A549 (cell line): ENCODE results near the gene RPTOR. TPM values are rescaled to one million over a fixed set of nuclear protein-coding genes. Genes with fewer than 3 reads are reported as not detected.

Experiments
- ATAC-seq, 2 experiments: fragments of 200-7000 bp in 1 of 2; fragments of >200 bp in 1 of 2; cut with Nextera tagmentation in 1 of 2; cut with Tn5 transposase in 1 of 2; 3 replicates each; pipeline versions ENCODE4 v1.8.0 to v1.9.1; 2018 to 2020; ENCODE audit warnings: mild to moderate bottlenecking in 1 of 2, moderate library complexity in 1 of 2
- CTCF ChIA-PET: fragments of 300-600 bp; sonication (Branson Sonifier 250); formaldehyde crosslinking; extraction: SDS; loops from one replicate; lab custom pipeline; 2021; ENCODE audit warnings: antibody characterized with exemption, inconsistent platforms; lab: Yijun Ruan, JAX
- POLR2A ChIA-PET: fragments of 350-600 bp; formaldehyde crosslinking; extraction: SDS; loops from one replicate; lab custom pipeline; 2021; ENCODE audit warnings: antibody characterized with exemption, inconsistent platforms; lab: Yijun Ruan, JAX
- DNase-seq, 2 experiments: peaks; one replicate each; pipeline versions ENCODE4 v3.0.0 to v3.0.0-alpha.2; 2011 to 2016; ENCODE audit warnings: low read depth in 1 of 2, low spot score in 1 of 2
- FAIRE-seq: peaks from 2 replicates; lab custom pipeline; 2011; peaks lifted over from hg19 to GRCh38; lab: Jason Lieb, UNC
- H3K27ac ChIP-seq, 2 experiments: fragments of >200 bp; sonication (Bioruptor Twin); formaldehyde crosslinking; 3 replicates each; pipeline ENCODE4 v1.5.1; 2016 to 2017
- H3K4me1 ChIP-seq: fragments of >200 bp; sonication (Bioruptor Twin); formaldehyde crosslinking; 3 replicates; pipeline ENCODE4 v1.6.1; 2016
- H3K4me2 ChIP-seq: fragments of >200 bp; sonication (Bioruptor Twin); formaldehyde crosslinking; 3 replicates; pipeline ENCODE4 v1.6.1; 2016
- H3K4me3 ChIP-seq: fragments of >200 bp; sonication (Bioruptor Twin); formaldehyde crosslinking; 3 replicates; pipeline ENCODE4 v1.5.1; 2016
- H3K9me3 ChIP-seq: fragments of >200 bp; sonication (Bioruptor Twin); formaldehyde crosslinking; 3 replicates; pipeline ENCODE4 v1.6.1; 2016
- CHD2 ChIP-seq: fragments of 150-350 bp; IDR thresholded peaks from 2 replicates; pipeline ENCODE4 v1.6.1; 2014; ENCODE audit warnings: low read length; ENCODE audit not compliant: partially characterized antibody
- CHD4 ChIP-seq: fragments of 200-600 bp; sonication (generic); IDR thresholded peaks from 2 replicates; pipeline ENCODE4 v1.6.1; 2016; ENCODE audit warnings: antibody characterized with exemption, mild to moderate bottlenecking, borderline replicate concordance
- EHF ChIP-seq: fragments of 250-450 bp; sonication (Bioruptor Pico); IDR thresholded peaks from 2 replicates; pipeline ENCODE4 v1.5.0; 2020; ENCODE audit warnings: mild to moderate bottlenecking
- ESRRA ChIP-seq: fragments of 150-350 bp; IDR thresholded peaks from 2 replicates; pipeline ENCODE4 v1.6.1; 2014; ENCODE audit warnings: mild to moderate bottlenecking, low read length, borderline replicate concordance
- FOSL2 ChIP-seq, 2 experiments: fragments of 450-650 bp in 1 of 2; fragments of >200 bp in 1 of 2; sonication (Bioruptor Twin) in 1 of 2; formaldehyde crosslinking; IDR thresholded peaks; 2 replicates each; pipeline versions ENCODE4 v1.5.0 to v1.6.1; 2016 to 2020; ENCODE audit warnings: mild to moderate bottlenecking in 1 of 2, moderate library complexity in 1 of 2
- HDAC2 ChIP-seq: fragments of 200-600 bp; sonication (generic); IDR thresholded peaks from 2 replicates; pipeline ENCODE4 v1.6.1; 2016
- HEYL ChIP-seq: fragments of 250-450 bp; sonication (Bioruptor Pico); IDR thresholded peaks from 2 replicates; pipeline ENCODE4 v1.8.0; 2021; ENCODE audit warnings: mild to moderate bottlenecking, moderate library complexity
- HMGXB4 ChIP-seq: fragments of 250-450 bp; sonication (Bioruptor Pico); IDR thresholded peaks from 2 replicates; pipeline ENCODE4 v1.5.0; 2021; ENCODE audit warnings: mild to moderate bottlenecking, moderate library complexity, borderline replicate concordance
- JUNB ChIP-seq: fragments of >200 bp; sonication (Bioruptor Twin); formaldehyde crosslinking; IDR thresholded peaks from 2 replicates; pipeline ENCODE4 v1.6.1; 2016
- KDM1A ChIP-seq: fragments of 200-600 bp; sonication (generic); IDR thresholded peaks from 2 replicates; pipeline ENCODE4 v1.6.1; 2016; ENCODE audit warnings: low read depth, mild to moderate bottlenecking
- MAFK ChIP-seq: fragments of 450-650 bp; IDR thresholded peaks from 2 replicates; pipeline ENCODE4 v1.6.1; 2014; ENCODE audit not compliant: partially characterized antibody
- MAX ChIP-seq: IDR thresholded peaks from 2 replicates; pipeline ENCODE4 v1.6.1; 2012
- MAZ ChIP-seq: fragments of 150-350 bp; IDR thresholded peaks from 2 replicates; pipeline ENCODE4 v1.6.1; 2014; ENCODE audit warnings: antibody characterized with exemption, low read depth, low read length, borderline replicate concordance
- MYC ChIP-seq: IDR thresholded peaks from 2 replicates; pipeline ENCODE4 v1.6.1; 2012; ENCODE audit warnings: mild to moderate bottlenecking, inconsistent platforms, low read length, improper control_type of control experiment, borderline replicate concordance
- NR3C1 ChIP-seq: fragments of >200 bp; sonication (Bioruptor Twin); formaldehyde crosslinking; IDR thresholded peaks from 3 replicates; pipeline ENCODE4 v1.6.1; 2017
- PBX3 ChIP-seq: IDR thresholded peaks from 2 replicates; pipeline ENCODE4 v1.6.1; 2012
- RAD21 ChIP-seq, 2 experiments: fragments of >200 bp in 1 of 2; sonication (Bioruptor Twin) in 1 of 2; formaldehyde crosslinking in 1 of 2; IDR thresholded peaks in 1 of 2; conservative IDR thresholded peaks in 1 of 2; 2 replicates in 1 of 2; 3 replicates in 1 of 2; pipeline ENCODE4 v1.6.1; 2012 to 2018; ENCODE audit warnings: inconsistent platforms in 1 of 2
- RARB ChIP-seq: fragments of 250-450 bp; sonication (Bioruptor Pico); IDR thresholded peaks from 2 replicates; pipeline ENCODE4 v1.8.0; 2021; ENCODE audit warnings: mild to moderate bottlenecking, moderate library complexity
- SMC3 ChIP-seq: fragments of >200 bp; sonication (Bioruptor Twin); formaldehyde crosslinking; IDR thresholded peaks from 3 replicates; pipeline ENCODE4 v1.6.1; 2018; ENCODE audit warnings: inconsistent platforms
- SREBF2 ChIP-seq: fragments of 450-650 bp; IDR thresholded peaks from 2 replicates; pipeline ENCODE4 v1.6.1; 2014; ENCODE audit warnings: mild to moderate bottlenecking, moderate library complexity
- USF2 ChIP-seq: fragments of 450-650 bp; IDR thresholded peaks from 2 replicates; pipeline ENCODE4 v1.6.1; 2014; ENCODE audit warnings: antibody characterized with exemption
- ZSCAN20 ChIP-seq: fragments of 250-450 bp; sonication (Bioruptor Pico); IDR thresholded peaks from 2 replicates; pipeline ENCODE4 v1.8.0; 2022; ENCODE audit warnings: mild to moderate bottlenecking, moderate library complexity
- WGBS: methylation state at CpG from one replicate; pipeline ENCODE4 v1.1.6; 2017; ENCODE audit errors: missing lambda C conversion rate; 5-methylcytosine and 5-hydroxymethylcytosine counted together
- polyA plus RNA-seq, 4 experiments: library from polyadenylated mRNA; depleted of rRNA in 3 of 4; stranded (reverse); fragments of >200 nt; fragmentation: RNase III in 1 of 4; extraction: RNeasy Plus Mini Kit Qiagen cat#74134 plus additional on column Dnase treatment in 1 of 4; gene quantifications; 2 replicates in 3 of 4; 3 replicates in 1 of 4; pipeline ENCODE4 v1.2.3, GENCODE V29; 2011 to 2017
- TF ChIP-seq, protein P1 (sequence below): fragments of >200 bp; sonication (Bioruptor Twin); formaldehyde crosslinking; IDR thresholded peaks from 3 replicates; pipeline ENCODE4 v1.6.1; 2016
- TF ChIP-seq, protein P2 (sequence below): fragments of >200 bp; sonication (Bioruptor Twin); formaldehyde crosslinking; IDR thresholded peaks from 3 replicates; pipeline ENCODE4 v1.5.1; 2016

The RPTOR gene
- polyA plus RNA-seq, 2 of the 4 experiments (the other 2 are of a cell fraction), result 10.8 to 27.1 TPM

GRCh38 chr17:80895366-80895765, 350.7 kb downstream of the RPTOR start:
- no peaks in the 10 kb centered on the region for H3K9me3 ChIP-seq
- ChIA-PET CTCF (interaction anchor here (1.0 to 2.1 kb wide), 4 partner anchors 9 to 192 kb away, joined by 3 to 5 read pairs (median 4); no protein-coding TSS in a partner anchor), POLR2A (no interaction called here)
- no peak overlapping the region for H3K4me2 ChIP-seq
- DNase-seq (no peak), FAIRE-seq (no peak), ATAC-seq (no peak)
- TF ChIP-seq MAZ (no peak), FOSL2 (IDR thresholded peaks at IDR 0.05) (no peak), FOSL2 (CRISPR knock-in tag; IDR thresholded peaks at IDR 0.05) (no peak), MYC (no peak), EHF (CRISPR knock-in tag) (no peak), KDM1A (no peak), PBX3 (no peak), HDAC2 (no peak), CHD2 (no peak)
- TF ChIP-seq, protein P1, sequence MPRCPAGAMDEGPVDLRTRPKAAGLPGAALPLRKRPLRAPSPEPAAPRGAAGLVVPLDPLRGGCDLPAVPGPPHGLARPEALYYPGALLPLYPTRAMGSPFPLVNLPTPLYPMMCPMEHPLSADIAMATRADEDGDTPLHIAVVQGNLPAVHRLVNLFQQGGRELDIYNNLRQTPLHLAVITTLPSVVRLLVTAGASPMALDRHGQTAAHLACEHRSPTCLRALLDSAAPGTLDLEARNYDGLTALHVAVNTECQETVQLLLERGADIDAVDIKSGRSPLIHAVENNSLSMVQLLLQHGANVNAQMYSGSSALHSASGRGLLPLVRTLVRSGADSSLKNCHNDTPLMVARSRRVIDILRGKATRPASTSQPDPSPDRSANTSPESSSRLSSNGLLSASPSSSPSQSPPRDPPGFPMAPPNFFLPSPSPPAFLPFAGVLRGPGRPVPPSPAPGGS, result no peak
- no peak overlapping the region for H3K27ac ChIP-seq
- peaks cover 30% of the 10 kb centered on the region for H3K4me1 ChIP-seq
- WGBS, result 82% methylated on average over 21 of the region's 21 CpGs
- no peak overlapping the region for H3K4me3 ChIP-seq

GRCh38 chr17:80898716-80899115, 354.1 kb downstream of the RPTOR start:
- no peak overlapping the region for H3K4me2 ChIP-seq
- DNase-seq (no peak), FAIRE-seq (no peak), ATAC-seq (no peak)
- no peaks in the 10 kb centered on the region for H3K9me3 ChIP-seq
- ChIA-PET POLR2A (interaction anchor here (1.1 kb wide), 1 partner anchor 444 kb away, joined by 5 read pairs; no protein-coding TSS in a partner anchor), CTCF (interaction anchor here (0.6 to 2.6 kb wide), 27 partner anchors 10 to 473 kb away, joined by 3 to 29 read pairs (median 4); no protein-coding TSS in a partner anchor)
- TF ChIP-seq RARB (no peak), JUNB (no peak), CHD4 (no peak), ZSCAN20 (CRISPR knock-in tag) (no peak), NR3C1 (no peak), HMGXB4 (no peak)
- no peak overlapping the region for H3K4me3 ChIP-seq
- 96% methylated on average over 12 of the region's 13 CpGs for WGBS
- H3K4me1 ChIP-seq, result no peaks in the 10 kb centered on the region
- no peak overlapping the region for H3K27ac ChIP-seq

DNA sequence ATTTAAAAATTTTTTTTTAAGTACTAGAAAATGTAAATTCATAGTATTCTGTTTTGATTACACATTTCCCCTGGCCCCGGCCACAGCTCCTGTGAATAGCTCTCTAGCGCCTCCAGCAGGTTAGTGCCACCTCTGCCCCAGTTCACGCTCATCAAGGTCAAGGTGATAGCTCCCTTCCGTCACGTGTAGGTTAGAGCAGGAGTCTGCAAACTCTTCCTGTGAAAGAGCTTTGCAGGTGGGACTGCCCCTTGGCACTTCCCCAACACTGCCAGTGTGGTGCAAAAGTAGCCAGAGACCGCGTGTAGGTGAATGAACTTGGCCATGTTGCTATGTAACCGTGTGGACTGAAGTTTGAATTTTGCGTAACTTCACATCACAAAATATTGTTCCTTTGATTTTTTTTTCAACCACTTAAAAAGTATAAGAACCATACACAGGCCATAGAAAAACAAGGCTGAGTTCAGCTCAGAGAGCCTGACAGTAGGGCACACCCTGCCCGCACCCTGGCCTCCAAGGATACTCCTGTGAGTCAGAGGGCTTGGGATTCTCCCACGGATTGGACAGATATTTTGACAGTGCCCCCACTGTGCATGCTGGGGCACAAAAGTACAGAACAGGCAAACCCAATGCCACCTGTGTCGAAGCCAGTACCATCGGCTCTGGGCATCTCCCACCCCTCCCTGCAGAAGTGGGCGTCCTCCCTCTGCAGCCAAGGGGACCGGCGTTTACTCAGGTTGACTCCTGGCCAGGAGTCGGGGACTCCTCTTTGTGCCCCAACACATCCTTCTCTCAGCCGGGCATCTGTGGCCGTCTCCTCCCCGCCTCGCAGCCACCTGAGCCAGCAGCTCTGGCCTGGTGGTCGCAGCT, 355.0 kb downstream of the RPTOR start:
- DNase-seq (peak; percentile 60 to 70), FAIRE-seq (peak; percentile 23), ATAC-seq (peak; percentile 69 to 80; a peak in 4 of 6 replicates)
- WGBS, result 79% methylated on average over 22 of the region's 22 CpGs
- H3K9me3 ChIP-seq, result no peaks in the 10 kb centered on the region
- no peak overlapping the region for H3K4me3 ChIP-seq
- TF ChIP-seq MAFK, result no peak
- no peak for TF ChIP-seq JUNB
- TF ChIP-seq NR3C1, result no peak
- no peak for TF ChIP-seq SREBF2
- TF ChIP-seq, protein P2, sequence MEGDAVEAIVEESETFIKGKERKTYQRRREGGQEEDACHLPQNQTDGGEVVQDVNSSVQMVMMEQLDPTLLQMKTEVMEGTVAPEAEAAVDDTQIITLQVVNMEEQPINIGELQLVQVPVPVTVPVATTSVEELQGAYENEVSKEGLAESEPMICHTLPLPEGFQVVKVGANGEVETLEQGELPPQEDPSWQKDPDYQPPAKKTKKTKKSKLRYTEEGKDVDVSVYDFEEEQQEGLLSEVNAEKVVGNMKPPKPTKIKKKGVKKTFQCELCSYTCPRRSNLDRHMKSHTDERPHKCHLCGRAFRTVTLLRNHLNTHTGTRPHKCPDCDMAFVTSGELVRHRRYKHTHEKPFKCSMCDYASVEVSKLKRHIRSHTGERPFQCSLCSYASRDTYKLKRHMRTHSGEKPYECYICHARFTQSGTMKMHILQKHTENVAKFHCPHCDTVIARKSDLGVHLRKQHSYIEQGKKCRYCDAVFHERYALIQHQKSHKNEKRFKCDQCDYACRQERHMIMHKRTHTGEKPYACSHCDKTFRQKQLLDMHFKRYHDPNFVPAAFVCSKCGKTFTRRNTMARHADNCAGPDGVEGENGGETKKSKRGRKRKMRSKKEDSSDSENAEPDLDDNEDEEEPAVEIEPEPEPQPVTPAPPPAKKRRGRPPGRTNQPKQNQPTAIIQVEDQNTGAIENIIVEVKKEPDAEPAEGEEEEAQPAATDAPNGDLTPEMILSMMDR, result peak; percentile 68
- no peak for TF ChIP-seq HEYL
- peak; percentile 69 to 85 for TF ChIP-seq RAD21 (conservative IDR thresholded peaks at IDR 0.05 in 1 of 2, IDR thresholded peaks at IDR 0.05 in 1 of 2)
- peak; percentile 40; the same call in 2 of the 3 replicates for TF ChIP-seq SMC3
- TF ChIP-seq ESRRA, result peak; percentile 92
- no peak for TF ChIP-seq MAX
- TF ChIP-seq USF2, result peak; percentile 35; the same call in 1 of the 2 replicates
- CTCF ChIA-PET, result interaction anchor here (0.8 to 2.6 kb wide), 33 partner anchors 9 to 474 kb away, joined by 3 to 29 read pairs (median 4); no protein-coding TSS in a partner anchor
- POLR2A ChIA-PET, result interaction anchor here (1.1 kb wide), 1 partner anchor 445 kb away, joined by 5 read pairs; no protein-coding TSS in a partner anchor
- H3K4me1 ChIP-seq, result no peaks in the 10 kb centered on the region
- no peak overlapping the region for H3K27ac ChIP-seq
- no peak overlapping the region for H3K4me2 ChIP-seq
